ENCODE results near the gene CCL4L2.
"Not testable (repeated sequence)": the region's sequence is repeated elsewhere in the genome, so short reads cannot be mapped to it uniquely, and the experiment has no call there.

The CCL4L2 gene

GRCh38 chr17:36209575-36209974, 1.3 kb upstream of the CCL4L2 start:
- Histone ChIP-seq H3K4me1 (ENCODE audit: control insufficient read depth in 1 of 2, insufficient read depth in 2 of 2, low read length in 2 of 2) (no peaks in the 10 kb centered on the region), H3K4me3 (ENCODE audit: low read depth in 1 of 2, low read length in 2 of 2) (no peak overlapping the region), H3K9me3 (ENCODE audit: control insufficient read depth in 1 of 2, low read length in 2 of 2) (no peaks in the 10 kb centered on the region), H3K9ac (ENCODE audit: low read depth in 1 of 2, low read length in 2 of 2) (no peak overlapping the region), H3K36me3 (ENCODE audit: control insufficient read depth in 1 of 2, insufficient read depth in 2 of 2, low read length in 2 of 2) (no peaks in the 10 kb centered on the region), H3K27ac (ENCODE audit: low read depth, low read length) (no peak overlapping the region), H3K27me3 (ENCODE audit: control insufficient read depth in 1 of 2, insufficient read depth in 2 of 2, low read length in 2 of 2) (no peaks in the 10 kb centered on the region)

- not testable (repeated sequence) for H3K9me3 ChIP-seq (ENCODE audit: control insufficient read depth in 1 of 2, low read length in 2 of 2); H3K9ac ChIP-seq (ENCODE audit: low read depth in 1 of 2, low read length in 2 of 2); H3K27ac ChIP-seq (ENCODE audit: low read depth, low read length); H3K4me1 ChIP-seq (ENCODE audit: control insufficient read depth in 1 of 2, insufficient read depth in 2 of 2, low read length in 2 of 2); H3K4me3 ChIP-seq (ENCODE audit: low read depth in 1 of 2, low read length in 2 of 2); H3K27me3 ChIP-seq (ENCODE audit: control insufficient read depth in 1 of 2, insufficient read depth in 2 of 2, low read length in 2 of 2); H3K36me3 ChIP-seq (ENCODE audit: control insufficient read depth in 1 of 2, insufficient read depth in 2 of 2, low read length in 2 of 2)
Measured at GRCh38 chr17:36211484-36212271, 815 bp downstream of the CCL4L2 start.

GRCh38 chr17:36212272-36212605, 1.4 kb downstream of the CCL4L2 start:
- Histone ChIP-seq H3K27me3 (ENCODE audit: control insufficient read depth in 1 of 2, insufficient read depth in 2 of 2, low read length in 2 of 2) (no peaks in the 10 kb centered on the region), H3K36me3 (ENCODE audit: control insufficient read depth in 1 of 2, insufficient read depth in 2 of 2, low read length in 2 of 2) (no peaks in the 10 kb centered on the region), H3K9ac (ENCODE audit: low read depth in 1 of 2, low read length in 2 of 2) (no peak overlapping the region), H3K27ac (ENCODE audit: low read depth, low read length) (no peak overlapping the region), H3K4me1 (ENCODE audit: control insufficient read depth in 1 of 2, insufficient read depth in 2 of 2, low read length in 2 of 2) (no peaks in the 10 kb centered on the region), H3K4me3 (ENCODE audit: low read depth in 1 of 2, low read length in 2 of 2) (no peak overlapping the region), H3K9me3 (ENCODE audit: control insufficient read depth in 1 of 2, low read length in 2 of 2) (no peaks in the 10 kb centered on the region)

- Histone ChIP-seq H3K27me3 (ENCODE audit: control insufficient read depth in 1 of 2, insufficient read depth in 2 of 2, low read length in 2 of 2) (no peaks in the 10 kb centered on the region), H3K9me3 (ENCODE audit: control insufficient read depth in 1 of 2, low read length in 2 of 2) (no peaks in the 10 kb centered on the region), H3K4me1 (ENCODE audit: control insufficient read depth in 1 of 2, insufficient read depth in 2 of 2, low read length in 2 of 2) (no peaks in the 10 kb centered on the region), H3K27ac (ENCODE audit: low read depth, low read length) (no peak overlapping the region), H3K9ac (ENCODE audit: low read depth in 1 of 2, low read length in 2 of 2) (no peak overlapping the region), H3K36me3 (ENCODE audit: control insufficient read depth in 1 of 2, insufficient read depth in 2 of 2, low read length in 2 of 2) (no peaks in the 10 kb centered on the region), H3K4me3 (ENCODE audit: low read depth in 1 of 2, low read length in 2 of 2) (no peak overlapping the region)
Measured at GRCh38 chr17:36212966-36213365, 2.1 kb downstream of the CCL4L2 start.

- Histone ChIP-seq H3K9me3 (ENCODE audit: control insufficient read depth in 1 of 2, low read length in 2 of 2) (no peaks in the 10 kb centered on the region), H3K9ac (ENCODE audit: low read depth in 1 of 2, low read length in 2 of 2) (no peak overlapping the region), H3K27me3 (ENCODE audit: control insufficient read depth in 1 of 2, insufficient read depth in 2 of 2, low read length in 2 of 2) (no peaks in the 10 kb centered on the region), H3K4me1 (ENCODE audit: control insufficient read depth in 1 of 2, insufficient read depth in 2 of 2, low read length in 2 of 2) (no peaks in the 10 kb centered on the region), H3K4me3 (ENCODE audit: low read depth in 1 of 2, low read length in 2 of 2) (no peak overlapping the region), H3K36me3 (ENCODE audit: control insufficient read depth in 1 of 2, insufficient read depth in 2 of 2, low read length in 2 of 2) (no peaks in the 10 kb centered on the region), H3K27ac (ENCODE audit: low read depth, low read length) (no peak overlapping the region)
Measured at GRCh38 chr17:36213695-36214094, 2.8 kb downstream of the CCL4L2 start.

GRCh38 chr17:36214918-36215317, 4.1 kb downstream of the CCL4L2 start:
- Histone ChIP-seq H3K36me3 (ENCODE audit: control insufficient read depth in 1 of 2, insufficient read depth in 2 of 2, low read length in 2 of 2) (no peaks in the 10 kb centered on the region), H3K4me1 (ENCODE audit: control insufficient read depth in 1 of 2, insufficient read depth in 2 of 2, low read length in 2 of 2) (no peaks in the 10 kb centered on the region), H3K9ac (ENCODE audit: low read depth in 1 of 2, low read length in 2 of 2) (no peak overlapping the region), H3K9me3 (ENCODE audit: control insufficient read depth in 1 of 2, low read length in 2 of 2) (no peaks in the 10 kb centered on the region), H3K4me3 (ENCODE audit: low read depth in 1 of 2, low read length in 2 of 2) (no peak overlapping the region), H3K27me3 (ENCODE audit: control insufficient read depth in 1 of 2, insufficient read depth in 2 of 2, low read length in 2 of 2) (no peaks in the 10 kb centered on the region), H3K27ac (ENCODE audit: low read depth, low read length) (no peak overlapping the region)

- not testable (repeated sequence) for H3K27me3 ChIP-seq (ENCODE audit: control insufficient read depth in 1 of 2, insufficient read depth in 2 of 2, low read length in 2 of 2); H3K27ac ChIP-seq (ENCODE audit: low read depth, low read length); H3K4me1 ChIP-seq (ENCODE audit: control insufficient read depth in 1 of 2, insufficient read depth in 2 of 2, low read length in 2 of 2); H3K36me3 ChIP-seq (ENCODE audit: control insufficient read depth in 1 of 2, insufficient read depth in 2 of 2, low read length in 2 of 2); H3K4me3 ChIP-seq (ENCODE audit: low read depth in 1 of 2, low read length in 2 of 2); H3K9me3 ChIP-seq (ENCODE audit: control insufficient read depth in 1 of 2, low read length in 2 of 2); H3K9ac ChIP-seq (ENCODE audit: low read depth in 1 of 2, low read length in 2 of 2)
Measured at GRCh38 chr17:36215406-36216308, 4.8 kb downstream of the CCL4L2 start.

GRCh38 chr17:36219556-36219955, 8.7 kb downstream of the CCL4L2 start:
- not testable (repeated sequence) for H3K4me1 ChIP-seq (ENCODE audit: control insufficient read depth in 1 of 2, insufficient read depth in 2 of 2, low read length in 2 of 2); H3K27me3 ChIP-seq (ENCODE audit: control insufficient read depth in 1 of 2, insufficient read depth in 2 of 2, low read length in 2 of 2); H3K9me3 ChIP-seq (ENCODE audit: control insufficient read depth in 1 of 2, low read length in 2 of 2); H3K9ac ChIP-seq (ENCODE audit: low read depth in 1 of 2, low read length in 2 of 2); H3K4me3 ChIP-seq (ENCODE audit: low read depth in 1 of 2, low read length in 2 of 2); H3K27ac ChIP-seq (ENCODE audit: low read depth, low read length); H3K36me3 ChIP-seq (ENCODE audit: control insufficient read depth in 1 of 2, insufficient read depth in 2 of 2, low read length in 2 of 2)

- not testable (repeated sequence) for H3K9ac ChIP-seq (ENCODE audit: low read depth in 1 of 2, low read length in 2 of 2); H3K4me3 ChIP-seq (ENCODE audit: low read depth in 1 of 2, low read length in 2 of 2); H3K27me3 ChIP-seq (ENCODE audit: control insufficient read depth in 1 of 2, insufficient read depth in 2 of 2, low read length in 2 of 2); H3K27ac ChIP-seq (ENCODE audit: low read depth, low read length); H3K36me3 ChIP-seq (ENCODE audit: control insufficient read depth in 1 of 2, insufficient read depth in 2 of 2, low read length in 2 of 2); H3K9me3 ChIP-seq (ENCODE audit: control insufficient read depth in 1 of 2, low read length in 2 of 2); H3K4me1 ChIP-seq (ENCODE audit: control insufficient read depth in 1 of 2, insufficient read depth in 2 of 2, low read length in 2 of 2)
Measured at GRCh38 chr17:36220737-36221580, 10.1 kb downstream of the CCL4L2 start.

GRCh38 chr17:36221581-36222100, 10.8 kb downstream of the CCL4L2 start:
- H3K4me1 ChIP-seq (ENCODE audit: control insufficient read depth in 1 of 2, insufficient read depth in 2 of 2, low read length in 2 of 2); H3K27me3 ChIP-seq (ENCODE audit: control insufficient read depth in 1 of 2, insufficient read depth in 2 of 2, low read length in 2 of 2); H3K27ac ChIP-seq (ENCODE audit: low read depth, low read length); H3K36me3 ChIP-seq (ENCODE audit: control insufficient read depth in 1 of 2, insufficient read depth in 2 of 2, low read length in 2 of 2); H3K9me3 ChIP-seq (ENCODE audit: control insufficient read depth in 1 of 2, low read length in 2 of 2); H3K4me3 ChIP-seq (ENCODE audit: low read depth in 1 of 2, low read length in 2 of 2); H3K9ac ChIP-seq (ENCODE audit: low read depth in 1 of 2, low read length in 2 of 2): not testable (repeated sequence)
